ENCODE measurements around the gene ATAD3B. TPM values are rescaled to one million over a fixed set of nuclear protein-coding genes. Genes with fewer than 3 reads are reported as not detected.
"Not testable (repeated sequence)": the region's sequence is repeated elsewhere in the genome, so short reads cannot be mapped to it uniquely, and the experiment has no call there.

The ATAD3B gene
- total RNA-seq, 1 donor from 2014 or later, result 47.4 TPM

- Mint-ChIP-seq H3K4me3 (no peak overlapping the region), H3K36me3 (ENCODE audit: low read depth) (peaks cover 37% of the 10 kb centered on the region), H3K27ac (no peak overlapping the region), H3K9me3 (no peaks in the 10 kb centered on the region), H3K27me3 (no peaks in the 10 kb centered on the region), H3K4me1 (peaks cover 18% of the 10 kb centered on the region)
- no peak for ATAC-seq (ENCODE audit: low read depth)
- DNase-seq, result no peak
- ChIA-PET CTCF (no interaction called here), POLR2A (no interaction called here)
- no peak for TF ChIP-seq CTCF (IDR thresholded peaks at IDR 0.05)
- intact Hi-C loops (cut with micrococcal nuclease), result no loop called here
Observed at GRCh38 chr1:1477206-1477605, 5.6 kb downstream of the ATAD3B start.

GRCh38 chr1:1479547-1480487 is 8.3 kb downstream of the ATAD3B start:
- POLR2A ChIA-PET, result no interaction called here
- H3K36me3 Mint-ChIP-seq (ENCODE audit: low read depth), result peaks cover 53% of the 10 kb centered on the region
- ATAC-seq (ENCODE audit: low read depth) (no peak), DNase-seq (no peak)
- intact Hi-C loops (cut with micrococcal nuclease), result no loop called here
- no peak for TF ChIP-seq CTCF (IDR thresholded peaks at IDR 0.05)
- H3K4me3 Mint-ChIP-seq, result no peak overlapping the region
- H3K9me3 Mint-ChIP-seq, result no peaks in the 10 kb centered on the region
- CTCF ChIA-PET, result no interaction called here
- peaks cover 4% of the 10 kb centered on the region for H3K4me1 Mint-ChIP-seq
- no peak overlapping the region for H3K27ac Mint-ChIP-seq
- H3K27me3 Mint-ChIP-seq, result no peaks in the 10 kb centered on the region

GRCh38 chr1:1480488-1480867 is 8.9 kb downstream of the ATAD3B start:
- H3K27me3 Mint-ChIP-seq; H3K4me3 Mint-ChIP-seq; H3K4me1 Mint-ChIP-seq; POLR2A ChIA-PET; DNase-seq; H3K27ac Mint-ChIP-seq; ATAC-seq (ENCODE audit: low read depth); CTCF ChIA-PET; intact Hi-C loops (cut with micrococcal nuclease); H3K9me3 Mint-ChIP-seq: not testable (repeated sequence)
- H3K36me3 Mint-ChIP-seq (ENCODE audit: low read depth), result peaks cover 53% of the 10 kb centered on the region

- CTCF ChIA-PET; H3K4me1 Mint-ChIP-seq; ATAC-seq (ENCODE audit: low read depth); H3K27me3 Mint-ChIP-seq; H3K27ac Mint-ChIP-seq; POLR2A ChIA-PET; H3K4me3 Mint-ChIP-seq; DNase-seq; H3K9me3 Mint-ChIP-seq; intact Hi-C loops (cut with micrococcal nuclease): not testable (repeated sequence)
- H3K36me3 Mint-ChIP-seq (ENCODE audit: low read depth), result peaks cover 56% of the 10 kb centered on the region
Observed at GRCh38 chr1:1481811-1482210, 10.2 kb downstream of the ATAD3B start.

GRCh38 chr1:1482856-1483255 is 11.3 kb downstream of the ATAD3B start:
- TF ChIP-seq CTCF (IDR thresholded peaks at IDR 0.05), result no peak
- H3K27ac Mint-ChIP-seq, result no peak overlapping the region
- ChIA-PET CTCF (no interaction called here), POLR2A (no interaction called here)
- peaks cover 2% of the 10 kb centered on the region for H3K4me1 Mint-ChIP-seq
- H3K9me3 Mint-ChIP-seq, result no peaks in the 10 kb centered on the region
- intact Hi-C loops (cut with micrococcal nuclease), result no loop called here
- no peaks in the 10 kb centered on the region for H3K27me3 Mint-ChIP-seq
- peaks cover 57% of the 10 kb centered on the region for H3K36me3 Mint-ChIP-seq (ENCODE audit: low read depth)
- no peak overlapping the region for H3K4me3 Mint-ChIP-seq
- ATAC-seq (ENCODE audit: low read depth) (no peak), DNase-seq (no peak)

GRCh38 chr1:1483714-1484113 is 12.1 kb downstream of the ATAD3B start:
- H3K27ac Mint-ChIP-seq, result no peak overlapping the region
- DNase-seq, result no peak
- POLR2A ChIA-PET, result no interaction called here

GRCh38 chr1:1484976-1485750 is 13.6 kb downstream of the ATAD3B start:
- H3K4me3 Mint-ChIP-seq; H3K27me3 Mint-ChIP-seq; DNase-seq; CTCF ChIA-PET; H3K9me3 Mint-ChIP-seq; H3K27ac Mint-ChIP-seq; intact Hi-C loops (cut with micrococcal nuclease); POLR2A ChIA-PET; ATAC-seq (ENCODE audit: low read depth); H3K4me1 Mint-ChIP-seq: not testable (repeated sequence)
- H3K36me3 Mint-ChIP-seq (ENCODE audit: low read depth), result peaks cover 59% of the 10 kb centered on the region

More at GRCh38 chr1:1483714-1484113, 12.1 kb downstream of the ATAD3B start:
- H3K27me3 Mint-ChIP-seq, result no peaks in the 10 kb centered on the region
- H3K4me1 Mint-ChIP-seq, result peaks cover 2% of the 10 kb centered on the region
- intact Hi-C loops (cut with micrococcal nuclease), result no loop called here
- H3K4me3 Mint-ChIP-seq, result no peak overlapping the region
- no peak for ATAC-seq (ENCODE audit: low read depth)
- peaks cover 58% of the 10 kb centered on the region for H3K36me3 Mint-ChIP-seq (ENCODE audit: low read depth)
- no peak for TF ChIP-seq CTCF (IDR thresholded peaks at IDR 0.05)
- no peaks in the 10 kb centered on the region for H3K9me3 Mint-ChIP-seq
- CTCF ChIA-PET, result no interaction called here

- H3K4me3 Mint-ChIP-seq; H3K9me3 Mint-ChIP-seq; H3K27me3 Mint-ChIP-seq; DNase-seq; ATAC-seq (ENCODE audit: low read depth); CTCF ChIA-PET; intact Hi-C loops (cut with micrococcal nuclease); H3K27ac Mint-ChIP-seq; POLR2A ChIA-PET; H3K4me1 Mint-ChIP-seq: not testable (repeated sequence)
- H3K36me3 Mint-ChIP-seq (ENCODE audit: low read depth), result peaks cover 59% of the 10 kb centered on the region
Observed at GRCh38 chr1:1485755-1486317, 14.3 kb downstream of the ATAD3B start.
